Activated CD8-positive, alpha-beta memory T cell treated with anti-CD3 and anti-CD28 coated beads, Interleukin-2, amount 10 ng/mL, durations not matched to agents 7 days and 5 days (primary cell): ENCODE data around the gene MRPL52. TPM values are rescaled to one million over a fixed set of nuclear protein-coding genes. Genes with fewer than 3 reads are reported as not detected.

Experiments used
- ATAC-seq: fragments of 150-1000 bp; cut with Tn5 transposase; one replicate; pipeline ENCODE4 v1.10.0; 2021; ENCODE audit warnings: moderate library complexity
- CTCF ChIA-PET: fragments of 350-600 bp; sonication (Branson Sonifier 250); formaldehyde crosslinking; loops from one replicate; lab custom pipeline; 2021; ENCODE audit warnings: antibody characterized with exemption; lab: Charles Lee
- DNase-seq: peaks from one replicate; pipeline ENCODE4 v3.0.0-alpha.2; 2020
- H3K27ac Mint-ChIP-seq: one replicate; pipeline ENCODE4 v1.8.0; 2021; ENCODE audit warnings: mild to moderate bottlenecking, mixed read lengths
- H3K27me3 Mint-ChIP-seq: one replicate; pipeline ENCODE4 v1.8.0; 2021; ENCODE audit warnings: mixed read lengths
- H3K36me3 Mint-ChIP-seq: one replicate; pipeline ENCODE4 v1.8.0; 2021; ENCODE audit warnings: mild to moderate bottlenecking, mixed read lengths
- H3K4me1 Mint-ChIP-seq: one replicate; pipeline ENCODE4 v1.8.0; 2021; ENCODE audit warnings: mixed read lengths
- H3K4me3 Mint-ChIP-seq: one replicate; pipeline ENCODE4 v1.8.0; 2021; ENCODE audit warnings: mild to moderate bottlenecking, moderate library complexity, mixed read lengths
- H3K9me3 Mint-ChIP-seq: one replicate; pipeline ENCODE4 v1.8.0; 2022; ENCODE audit warnings: low read depth, mixed read lengths
- total RNA-seq, 2 experiments: library from RNA; stranded (reverse); gene quantifications; one replicate each; pipeline ENCODE4 v1.2.3, GENCODE V29; 2021

The MRPL52 gene
- total RNA-seq, 2 experiments from 2014 or later: 107 to 147 TPM

- Mint-ChIP-seq H3K4me3 (no peak within 1 kb of the TSS), H3K36me3 (peaks cover 23% of the 10 kb centered on the region), H3K27ac (no peak within 1 kb of the TSS), H3K27me3 (peaks cover 16% of the 10 kb centered on the region), H3K4me1 (peaks cover 14% of the 10 kb centered on the region), H3K9me3 (no peaks in the 10 kb centered on the region)
- no peak for DNase-seq
- CTCF ChIA-PET: interaction anchor here (0.8 to 4.3 kb wide), 7 partner anchors 13 to 30 kb away, joined by 3 to 26 read pairs (median 4); no protein-coding TSS in a partner anchor
- ATAC-seq: no peak
Measured at GRCh38 chr14:22836301-22837113, 6.8 kb downstream of the MRPL52 start, which contains the start of gene MMP14. MMP14 (plus strand) TSS chr14:22836585; CDS start chr14:22836818, 233 bp downstream.

GRCh38 chr14:22837114-22837749 is 7.5 kb downstream of the MRPL52 start:
- Mint-ChIP-seq H3K27ac (no peak overlapping the region), H3K27me3 (peaks cover 16% of the 10 kb centered on the region), H3K4me1 (peaks cover 12% of the 10 kb centered on the region), H3K36me3 (peaks cover 19% of the 10 kb centered on the region), H3K9me3 (no peaks in the 10 kb centered on the region), H3K4me3 (no peak overlapping the region)
- DNase-seq (no peak), ATAC-seq (no peak)
- CTCF ChIA-PET: interaction anchor here (0.8 to 4.3 kb wide), 6 partner anchors 13 to 29 kb away, joined by 3 to 26 read pairs (median 4); no protein-coding TSS in a partner anchor

DNA sequence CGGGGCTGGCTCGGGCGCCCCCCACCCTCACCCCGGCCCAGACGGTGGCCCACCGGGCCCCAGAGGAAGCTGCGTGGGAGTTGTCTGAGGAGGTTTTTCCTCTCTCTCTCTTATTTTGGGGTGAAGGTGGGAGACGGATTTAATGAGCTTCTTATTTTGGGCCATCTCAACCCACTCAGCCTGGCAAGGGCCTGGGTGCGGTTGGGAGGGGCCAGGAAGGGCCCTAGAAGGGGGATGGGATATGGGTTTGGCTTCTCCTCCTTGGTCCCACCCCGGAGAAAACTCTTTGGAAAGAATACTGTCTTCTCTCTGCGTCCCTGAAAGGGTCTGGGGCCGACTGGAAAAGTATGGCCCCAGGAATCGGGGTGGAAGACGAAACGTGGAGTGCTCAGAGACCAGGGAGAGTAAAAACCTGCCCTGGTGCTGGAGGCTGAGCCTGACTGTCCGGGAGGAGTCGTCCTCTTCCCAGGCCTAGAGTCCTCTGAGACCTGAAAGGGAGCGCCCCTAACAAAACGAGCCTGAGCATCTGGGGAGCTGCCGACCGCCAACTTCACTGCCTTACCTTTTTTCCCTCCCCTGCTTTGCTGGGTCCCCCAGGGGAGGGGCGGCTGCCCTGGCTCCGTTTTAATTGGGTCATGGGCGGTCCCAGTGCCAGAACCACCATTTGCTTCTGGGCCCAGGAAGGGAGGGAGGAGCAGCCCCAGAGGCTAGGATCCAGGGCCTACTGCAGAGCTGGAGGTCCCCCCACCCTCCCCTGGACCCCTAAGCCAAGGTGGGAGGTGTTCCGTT is 8.3 kb downstream of the MRPL52 start:
- H3K4me1 Mint-ChIP-seq: peaks cover 12% of the 10 kb centered on the region
- H3K27me3 Mint-ChIP-seq: peaks cover 16% of the 10 kb centered on the region
- peaks cover 16% of the 10 kb centered on the region for H3K36me3 Mint-ChIP-seq
- ATAC-seq (no peak), DNase-seq (no peak)
- no peak overlapping the region for H3K4me3 Mint-ChIP-seq
- CTCF ChIA-PET: interaction anchor here (0.6 to 4.3 kb wide), 10 partner anchors 8 to 849 kb away, joined by 3 to 26 read pairs (median 4); partner anchors contain the start of gene MRPL52
- no peak overlapping the region for H3K27ac Mint-ChIP-seq
- H3K9me3 Mint-ChIP-seq: no peaks in the 10 kb centered on the region

DNA sequence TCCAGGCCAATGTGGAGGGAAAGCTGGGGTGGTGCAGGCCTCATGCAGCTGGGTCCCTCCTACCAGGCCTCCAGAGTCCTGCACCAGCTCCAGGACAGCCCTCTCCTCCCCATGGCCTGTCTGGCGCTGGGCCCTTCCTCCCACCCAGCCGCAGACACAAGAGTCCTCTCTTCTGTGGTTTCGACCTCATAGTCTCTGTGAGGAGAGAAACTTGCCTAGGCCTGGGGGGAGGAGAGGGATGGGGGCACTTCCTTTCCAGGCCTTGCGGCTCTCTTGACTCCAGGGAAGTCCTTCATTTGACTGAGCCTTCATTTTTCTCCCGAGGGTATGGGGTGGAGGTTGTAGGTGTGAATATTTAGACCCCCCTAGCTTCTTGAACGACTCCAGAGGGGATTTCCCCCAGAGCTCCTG is 8.9 kb downstream of the MRPL52 start:
- ATAC-seq: no peak
- Mint-ChIP-seq H3K27ac (no peak overlapping the region), H3K36me3 (peaks cover 12% of the 10 kb centered on the region), H3K9me3 (no peaks in the 10 kb centered on the region), H3K27me3 (peaks cover 16% of the 10 kb centered on the region), H3K4me3 (no peak overlapping the region), H3K4me1 (peaks cover 12% of the 10 kb centered on the region)
- CTCF ChIA-PET: interaction anchor here (1.0 to 4.3 kb wide), 5 partner anchors 8 to 268 kb away, joined by 4 to 26 read pairs (median 6); partner anchors contain the start of gene MRPL52
- DNase-seq: no peak

DNA sequence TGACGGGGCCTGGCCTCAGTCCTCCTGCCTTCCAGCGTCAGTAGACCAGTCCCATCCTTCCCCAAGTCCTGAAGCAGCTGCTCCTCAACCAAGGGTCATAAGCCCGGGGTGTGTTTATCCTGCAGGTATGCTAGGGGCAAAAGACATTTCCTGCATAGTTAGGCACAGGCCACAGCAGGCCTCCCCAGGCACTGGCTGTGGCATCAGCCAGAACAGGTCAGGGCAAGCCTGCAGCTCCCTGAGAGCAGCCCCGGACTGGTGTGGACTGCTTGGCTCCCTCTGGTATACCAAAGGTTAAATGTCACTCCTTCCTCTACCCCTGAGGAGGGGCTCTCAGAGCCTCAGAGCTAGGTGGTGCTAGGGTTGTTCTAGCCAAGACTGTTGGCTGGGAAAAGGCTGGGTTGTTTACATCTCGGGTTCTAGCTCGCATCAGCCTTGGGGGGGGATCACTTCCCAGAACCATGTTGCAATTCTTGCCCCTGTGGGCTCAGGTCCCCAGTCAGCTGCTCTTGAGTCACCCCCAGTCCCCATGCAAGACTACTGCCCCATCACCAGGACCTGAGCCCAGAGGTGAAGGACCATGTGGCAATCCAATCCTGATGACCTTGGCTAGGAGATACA is 9.6 kb downstream of the MRPL52 start:
- Mint-ChIP-seq H3K4me1 (peaks cover 12% of the 10 kb centered on the region), H3K27me3 (peaks cover 16% of the 10 kb centered on the region), H3K27ac (no peak overlapping the region), H3K4me3 (no peak overlapping the region), H3K36me3 (peaks cover 11% of the 10 kb centered on the region), H3K9me3 (no peaks in the 10 kb centered on the region)
- no peak for ATAC-seq
- no peak for DNase-seq
- CTCF ChIA-PET: interaction anchor here (1.0 to 4.3 kb wide), 5 partner anchors 9 to 269 kb away, joined by 4 to 26 read pairs (median 6); partner anchors contain the start of gene MRPL52

DNA sequence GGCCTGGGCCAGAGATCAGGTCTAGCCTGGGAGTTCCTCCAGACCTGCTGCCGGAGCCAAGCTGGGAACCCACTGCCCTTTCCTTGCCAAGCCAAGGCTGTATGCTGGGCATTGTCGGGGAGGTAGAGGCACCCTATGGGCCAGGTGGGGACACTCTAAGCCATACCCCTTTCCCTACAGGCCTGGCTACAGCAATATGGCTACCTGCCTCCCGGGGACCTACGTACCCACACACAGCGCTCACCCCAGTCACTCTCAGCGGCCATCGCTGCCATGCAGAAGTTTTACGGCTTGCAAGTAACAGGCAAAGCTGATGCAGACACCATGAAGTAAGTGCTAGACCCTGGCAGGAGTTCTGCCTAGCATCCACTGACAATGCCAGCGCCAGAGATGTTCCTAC is 11.6 kb downstream of the MRPL52 start:
- Mint-ChIP-seq H3K4me1 (peaks cover 12% of the 10 kb centered on the region), H3K27me3 (peaks cover 15% of the 10 kb centered on the region), H3K9me3 (no peaks in the 10 kb centered on the region), H3K4me3 (no peak overlapping the region), H3K36me3 (no peaks in the 10 kb centered on the region), H3K27ac (no peak overlapping the region)
- ATAC-seq (no peak), DNase-seq (no peak)
- CTCF ChIA-PET: interaction anchor here (0.9 kb wide), 1 partner anchor 11 kb away, joined by 3 read pairs; no protein-coding TSS in a partner anchor

- no peak overlapping the region for H3K4me3 Mint-ChIP-seq
- H3K4me1 Mint-ChIP-seq: peaks cover 12% of the 10 kb centered on the region
- H3K9me3 Mint-ChIP-seq: no peaks in the 10 kb centered on the region
- H3K27ac Mint-ChIP-seq: no peak overlapping the region
- DNase-seq: no peak
- no peaks in the 10 kb centered on the region for H3K36me3 Mint-ChIP-seq
- CTCF ChIA-PET: no interaction called here
- no peak for ATAC-seq
- H3K27me3 Mint-ChIP-seq: peaks cover 13% of the 10 kb centered on the region
Measured at GRCh38 chr14:22841769-22842168, 12.1 kb downstream of the MRPL52 start.

DNA sequence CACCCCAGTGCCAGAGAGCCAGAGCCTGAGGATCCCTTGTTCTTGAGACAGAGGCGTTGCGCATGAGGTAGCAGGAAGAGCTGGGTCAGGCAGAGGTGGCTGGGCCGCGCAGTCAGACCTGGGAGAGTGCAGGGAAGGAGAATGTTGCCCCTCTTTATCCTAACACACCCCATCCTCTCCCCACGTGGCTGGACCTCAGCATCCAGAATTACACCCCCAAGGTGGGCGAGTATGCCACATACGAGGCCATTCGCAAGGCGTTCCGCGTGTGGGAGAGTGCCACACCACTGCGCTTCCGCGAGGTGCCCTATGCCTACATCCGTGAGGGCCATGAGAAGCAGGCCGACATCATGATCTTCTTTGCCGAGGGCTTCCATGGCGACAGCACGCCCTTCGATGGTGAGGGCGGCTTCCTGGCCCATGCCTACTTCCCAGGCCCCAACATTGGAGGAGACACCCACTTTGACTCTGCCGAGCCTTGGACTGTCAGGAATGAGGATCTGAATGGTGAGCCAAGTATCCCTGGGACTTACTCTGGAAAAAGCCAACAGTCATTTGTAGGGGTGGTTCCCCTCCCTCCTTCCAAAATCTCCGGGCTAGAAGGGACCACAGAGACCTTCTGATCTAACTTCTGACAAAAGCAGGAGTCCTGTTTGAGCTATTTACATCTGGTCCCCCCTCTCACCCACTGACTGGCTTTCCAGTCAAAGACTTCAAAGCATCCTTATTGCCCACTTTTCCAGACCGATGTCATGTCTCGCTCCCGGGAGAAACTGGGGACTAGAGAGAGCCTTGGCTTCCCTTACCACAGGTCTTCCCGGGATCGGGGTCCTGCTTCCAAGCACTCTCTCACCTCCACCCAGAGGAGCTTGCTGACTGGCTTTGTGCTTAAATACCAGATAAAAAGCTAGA is 12.8 kb downstream of the MRPL52 start:
- Mint-ChIP-seq H3K9me3 (no peaks in the 10 kb centered on the region), H3K4me3 (no peak overlapping the region), H3K36me3 (no peaks in the 10 kb centered on the region), H3K27me3 (peaks cover 6% of the 10 kb centered on the region), H3K4me1 (peaks cover 12% of the 10 kb centered on the region), H3K27ac (no peak overlapping the region)
- ATAC-seq (no peak), DNase-seq (no peak)
- CTCF ChIA-PET: interaction anchor here (1.0 to 3.4 kb wide), 3 partner anchors 10 to 19 kb away, joined by 3 to 13 read pairs (median 5); no protein-coding TSS in a partner anchor

GRCh38 chr14:22843123-22843925 is 13.6 kb downstream of the MRPL52 start:
- Mint-ChIP-seq H3K27ac (no peak overlapping the region), H3K9me3 (no peaks in the 10 kb centered on the region), H3K27me3 (no peaks in the 10 kb centered on the region), H3K4me1 (peaks cover 10% of the 10 kb centered on the region), H3K4me3 (no peak overlapping the region), H3K36me3 (no peaks in the 10 kb centered on the region)
- no peak for ATAC-seq
- CTCF ChIA-PET: interaction anchor here (1.0 to 3.4 kb wide), 3 partner anchors 9 to 19 kb away, joined by 3 to 13 read pairs (median 5); no protein-coding TSS in a partner anchor
- DNase-seq: no peak

GRCh38 chr14:22844221-22845102 is 14.8 kb downstream of the MRPL52 start:
- no peak overlapping the region for H3K4me3 Mint-ChIP-seq
- H3K9me3 Mint-ChIP-seq: no peaks in the 10 kb centered on the region
- no peaks in the 10 kb centered on the region for H3K36me3 Mint-ChIP-seq
- H3K4me1 Mint-ChIP-seq: peaks cover 3% of the 10 kb centered on the region
- DNase-seq: no peak
- no peak for ATAC-seq
- CTCF ChIA-PET: interaction anchor here (1.1 to 3.4 kb wide), 2 partner anchors 14 to 21 kb away, joined by 4 to 13 read pairs; no protein-coding TSS in a partner anchor
- peaks cover 5% of the 10 kb centered on the region for H3K27me3 Mint-ChIP-seq
- H3K27ac Mint-ChIP-seq: no peak overlapping the region
